ENCODE data around the gene COL4A3. TPM values are rescaled to one million over a fixed set of nuclear protein-coding genes. Genes with fewer than 3 reads are reported as not detected.

Gene COL4A3
- total and polyA plus RNA-seq, 9 of the 15 experiments (the other 6 are each of a cell fraction or from before 2014, with no cell fraction given), result not detected

- H3K79me2 ChIP-seq (ENCODE audit: control insufficient read depth, insufficient read depth, low read length), result no peaks in the 10 kb centered on the region
- 0% methylated on average over 2 of the region's 3 CpGs for WGBS (ENCODE audit: insufficient coverage, low coverage, missing lambda C conversion rate)
Observed at GRCh38 chr2:227192491-227192890, 28.1 kb downstream of the COL4A3 start.

More at GRCh38 chr2:227192491-227192890, 28.1 kb downstream of the COL4A3 start:
- H3K9me1 ChIP-seq (ENCODE audit: control insufficient read depth, insufficient read depth, low read length), result no peaks in the 10 kb centered on the region
- no TSS peak for BruUV-seq (replicated peaks)
- no peaks in the 10 kb centered on the region for H3K27me3 ChIP-seq (ENCODE audit: control insufficient read depth in 2 of 2, insufficient read depth in 2 of 2, low read length in 2 of 2)
- H3K9me3 ChIP-seq (replicated peaks; ENCODE audit: control insufficient read depth, insufficient read depth, low read depth, low read length), result no peaks in the 10 kb centered on the region
- intact Hi-C loops (cut with micrococcal nuclease), result no loop called here
- H3K4me2 ChIP-seq (ENCODE audit: insufficient read depth, low read length), result no peak overlapping the region
- no peak overlapping the region for H3K9ac ChIP-seq (ENCODE audit: insufficient read depth in 1 of 2, low read depth in 2 of 2, low read length in 2 of 2)
- no peak overlapping the region for H3K27ac ChIP-seq (ENCODE audit: extremely low read depth, low read depth, low read length)
- H3K36me3 ChIP-seq (ENCODE audit: control insufficient read depth, insufficient read depth, low read length), result no peaks in the 10 kb centered on the region
- ATAC-seq (no peak), DNase-seq (ENCODE audit: extremely low read depth in 1 of 4, low spot score in 3 of 4) (no peak), FAIRE-seq (no peak)
- in situ Hi-C loops (cut with MboI), result no loop called here
- H3K4me3 ChIP-seq, result no peak overlapping the region
- POLR2A ChIA-PET, result no interaction called here
- no peak overlapping the region for H2AFZ ChIP-seq (ENCODE audit: low read depth, low read length)
- CTCF ChIA-PET (ENCODE audit: low intra/inter-chr PET ratio), result no interaction called here
- no peak for TF ChIP-seq ZNF395 (CRISPR knock-in tag; IDR thresholded peaks at IDR 0.05)
- no peak for TF ChIP-seq CREB5 (CRISPR knock-in tag; IDR thresholded peaks at IDR 0.05)
- no peak for TF ChIP-seq HEY1 (CRISPR knock-in tag; IDR thresholded peaks at IDR 0.05; ENCODE audit: borderline replicate concordance)
- TF ChIP-seq SMARCA5 (IDR thresholded peaks at IDR 0.05), result no peak
- no peak for TF ChIP-seq ZKSCAN3 (CRISPR knock-in tag; IDR thresholded peaks at IDR 0.05)
- no peak for TF ChIP-seq AFF1 (IDR thresholded peaks at IDR 0.05; ENCODE audit: low read depth in 1 of 2, partially characterized antibody in 2 of 2)
- TF ChIP-seq KDM5B (IDR thresholded peaks at IDR 0.05; ENCODE audit: insufficient replicate concordance, low read depth, low read length), result no peak
- no peak for TF ChIP-seq CCAR2 (IDR thresholded peaks at IDR 0.05; ENCODE audit: low read depth, low read length)
- no peak for TF ChIP-seq POLR3A (IDR thresholded peaks at IDR 0.05; ENCODE audit: borderline replicate concordance, extremely low read depth, insufficient read depth, insufficient read length)
- no peak for TF ChIP-seq SMARCA4 (IDR thresholded peaks at IDR 0.05)
- TF ChIP-seq PURB (CRISPR knock-in tag; IDR thresholded peaks at IDR 0.05; ENCODE audit: low read depth), result no peak
- TF ChIP-seq HOXB6 (CRISPR knock-in tag; IDR thresholded peaks at IDR 0.05; ENCODE audit: borderline replicate concordance), result no peak
- TF ChIP-seq MTF1 (CRISPR knock-in tag; IDR thresholded peaks at IDR 0.05; ENCODE audit: borderline replicate concordance), result no peak
- no peak for TF ChIP-seq PHTF2 (CRISPR knock-in tag; IDR thresholded peaks at IDR 0.05)
- no peaks in the 10 kb centered on the region for H3K4me1 ChIP-seq (replicated peaks in 1 of 2; ENCODE audit: control insufficient read depth in 2 of 2, insufficient read depth in 2 of 2, low read length in 2 of 2)
- no peaks in the 10 kb centered on the region for H4K20me1 ChIP-seq (replicated peaks; ENCODE audit: control insufficient read depth, insufficient read depth, low read length)

All from K562 (cell line).